Stimulated activated CD4-positive, alpha-beta T cell treated with anti-CD3 and anti-CD28 coated beads, TNF-alpha, amount 100 ng/mL, for 1 hour (primary cell): Measurements from ENCODE around the gene AUTS2.

ENCODE experiments used
- DNase-seq, 3 donors: peaks; one replicate each; pipeline ENCODE4 v3.0.0-alpha.2; 2020; ENCODE audit warnings: low read depth in 3 of 3, low spot score in 1 of 3

Gene AUTS2

DNA sequence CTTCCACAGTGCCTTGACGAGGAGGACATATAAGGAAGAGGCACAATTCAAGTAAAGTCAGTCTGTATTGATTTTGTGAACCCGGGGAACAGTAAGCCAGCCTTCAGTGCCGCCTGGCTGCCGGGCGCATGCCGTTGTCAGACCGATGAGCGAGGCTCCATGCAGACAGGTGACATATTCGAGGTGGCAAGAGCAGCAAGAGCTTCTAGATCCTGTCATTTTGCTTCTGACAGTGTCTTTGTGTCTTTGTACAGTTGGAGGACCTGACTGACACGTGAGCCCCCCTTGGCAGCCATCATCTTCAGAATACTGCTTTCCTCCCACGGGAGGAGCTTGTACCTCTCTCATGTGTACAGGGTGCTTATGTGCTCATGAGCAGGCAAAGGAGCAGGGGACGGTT, 1146.2 kb downstream of the AUTS2 start:
- DNase-seq: no peak

DNA sequence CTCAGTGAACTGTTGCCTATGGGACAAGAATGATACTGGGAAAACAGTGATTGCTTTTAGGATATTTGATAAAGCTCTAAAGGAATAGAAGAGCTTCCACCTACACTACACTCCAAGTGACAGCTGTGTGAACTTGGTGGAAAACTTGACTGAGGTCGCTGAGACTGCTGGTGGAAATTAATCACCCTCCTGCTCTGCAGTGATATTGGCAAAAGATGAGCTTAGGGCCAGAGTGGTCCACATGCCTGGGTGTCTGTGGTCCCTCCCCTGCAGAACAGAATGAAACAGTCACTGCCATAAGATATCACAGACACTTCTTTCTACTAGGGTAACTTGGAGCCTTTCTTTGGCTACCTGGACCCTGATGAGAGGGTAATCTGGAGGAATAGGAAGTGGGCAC, 1151.6 kb downstream of the AUTS2 start:
- DNase-seq: no peak

DNA sequence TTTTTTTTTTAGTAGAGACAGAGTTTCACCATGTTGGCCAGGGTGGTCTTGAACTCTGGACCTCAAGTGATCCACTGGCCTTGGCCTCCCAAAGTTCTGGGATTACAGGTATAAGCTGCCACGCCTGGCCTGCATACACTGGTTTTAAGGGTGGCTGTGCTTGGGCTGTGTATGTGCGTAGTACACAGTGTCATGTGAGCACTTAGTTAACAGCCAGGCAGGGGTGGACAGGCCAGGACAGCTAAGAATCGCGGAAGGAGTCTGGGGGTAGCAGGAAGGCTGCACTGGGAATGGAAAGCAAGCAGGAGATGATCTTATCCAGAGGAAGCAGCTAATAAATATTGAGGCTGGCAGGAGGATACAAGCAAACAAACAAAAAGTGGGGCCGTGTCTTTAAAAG, 1153.6 kb downstream of the AUTS2 start:
- no peak for DNase-seq

DNA sequence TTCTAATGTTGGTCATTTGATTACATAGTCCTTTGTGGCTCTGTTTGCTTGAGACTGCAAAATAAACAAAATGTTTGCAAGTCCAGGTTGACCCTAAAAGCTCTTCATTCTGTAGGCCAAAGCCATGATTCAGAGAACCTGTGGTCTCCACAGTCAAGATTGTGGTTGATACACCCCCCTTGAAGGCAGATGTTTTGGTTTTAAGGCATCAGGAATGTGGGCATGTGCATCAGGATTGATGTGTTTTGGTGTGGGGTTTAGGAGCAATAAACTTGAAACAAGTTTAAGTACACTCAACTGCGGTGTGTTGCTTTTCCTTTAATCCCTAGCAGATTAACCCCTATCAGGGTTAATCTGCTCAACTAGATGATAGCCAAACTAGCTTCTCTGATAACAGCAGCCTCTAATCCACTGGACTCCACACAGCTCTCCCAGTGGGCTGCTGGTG, 1154.5 kb downstream of the AUTS2 start:
- no peak for DNase-seq

DNA sequence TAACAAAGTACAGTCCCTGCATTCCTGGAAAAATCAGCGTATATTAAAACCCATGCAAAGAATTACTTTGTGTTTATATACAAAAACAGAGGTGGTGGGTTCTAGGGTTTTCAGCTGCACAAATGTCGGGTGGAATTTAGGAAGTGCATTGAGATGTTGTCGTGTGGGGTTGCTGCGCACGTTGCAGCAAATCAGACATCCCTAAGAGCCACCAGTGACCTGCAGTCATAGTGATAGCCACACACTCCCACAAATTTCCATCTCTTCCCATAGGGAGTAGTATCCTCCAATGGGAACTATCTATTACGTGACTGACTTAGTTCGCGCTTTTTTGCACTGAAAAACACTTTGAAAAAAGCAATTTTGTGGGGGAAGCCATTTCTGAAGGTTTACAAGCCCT, 1158.5 kb downstream of the AUTS2 start:
- no peak for DNase-seq

DNA sequence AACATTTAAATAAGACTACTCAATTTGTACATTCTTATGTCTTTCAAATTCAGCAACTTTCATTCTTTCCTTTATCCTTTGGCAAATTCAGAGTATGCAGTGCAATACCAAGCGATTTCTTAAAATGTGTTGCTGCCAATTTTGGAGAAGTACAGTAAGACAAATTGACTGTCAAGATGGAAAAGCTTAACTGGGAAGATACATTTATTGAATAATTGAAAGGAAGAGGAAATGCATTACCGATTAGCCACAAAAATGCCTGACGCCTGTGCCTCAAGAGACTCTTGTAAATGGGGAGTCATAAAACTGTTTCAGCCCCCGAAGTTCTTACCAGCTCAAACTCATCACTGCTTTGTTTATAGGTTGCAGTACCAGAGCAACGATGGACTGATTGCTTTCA, 1160.4 kb downstream of the AUTS2 start:
- no peak for DNase-seq

DNA sequence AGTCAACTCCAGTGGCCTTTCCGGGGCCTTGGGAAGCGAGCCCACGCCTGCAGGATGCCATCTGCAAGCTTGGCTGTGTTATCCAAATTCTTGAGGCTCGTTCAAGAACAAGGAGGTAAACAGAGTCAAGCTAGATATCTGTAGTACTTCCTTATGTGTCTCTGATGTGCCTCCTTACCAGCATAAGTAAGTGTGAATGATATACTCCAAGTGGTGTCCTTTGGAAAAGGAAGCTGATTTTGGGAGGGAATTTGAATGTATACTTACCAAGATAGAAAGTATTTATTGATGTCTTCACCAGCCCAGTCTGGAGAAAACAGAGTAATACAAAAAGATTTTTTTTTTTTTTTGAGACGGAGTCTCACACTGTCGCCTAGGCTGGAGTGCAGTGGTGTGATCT, 1161.4 kb downstream of the AUTS2 start:
- DNase-seq: no peak

DNA sequence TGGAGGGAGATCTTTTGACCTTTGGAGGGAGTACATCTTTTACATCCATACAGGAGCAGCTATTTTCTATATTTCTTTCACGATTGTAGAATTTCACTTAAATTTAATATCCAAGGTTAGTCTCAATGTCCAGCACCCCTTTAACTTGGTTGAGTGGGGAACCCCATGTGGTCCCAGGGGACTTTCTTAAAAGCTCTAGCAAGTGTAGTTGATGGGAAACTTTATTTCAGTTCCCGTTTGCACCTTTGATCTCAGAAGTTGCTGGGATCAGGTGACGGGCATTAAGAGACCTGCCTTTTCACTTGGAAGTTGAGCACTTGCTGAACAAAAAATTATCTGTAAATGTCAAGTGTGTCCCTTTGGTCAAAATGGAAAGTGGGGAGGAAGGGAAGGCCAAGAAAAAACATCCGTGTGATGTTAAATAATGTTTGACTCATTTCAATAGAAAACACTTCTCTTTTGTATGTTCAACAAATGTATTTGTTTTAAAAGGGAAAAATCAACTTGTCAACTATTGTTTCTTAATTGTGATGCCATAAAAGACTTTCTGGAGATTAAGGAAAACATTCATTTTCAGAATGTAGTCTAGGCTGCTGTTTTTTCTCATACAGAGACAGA, 1163.5 kb downstream of the AUTS2 start:
- no peak for DNase-seq

DNA sequence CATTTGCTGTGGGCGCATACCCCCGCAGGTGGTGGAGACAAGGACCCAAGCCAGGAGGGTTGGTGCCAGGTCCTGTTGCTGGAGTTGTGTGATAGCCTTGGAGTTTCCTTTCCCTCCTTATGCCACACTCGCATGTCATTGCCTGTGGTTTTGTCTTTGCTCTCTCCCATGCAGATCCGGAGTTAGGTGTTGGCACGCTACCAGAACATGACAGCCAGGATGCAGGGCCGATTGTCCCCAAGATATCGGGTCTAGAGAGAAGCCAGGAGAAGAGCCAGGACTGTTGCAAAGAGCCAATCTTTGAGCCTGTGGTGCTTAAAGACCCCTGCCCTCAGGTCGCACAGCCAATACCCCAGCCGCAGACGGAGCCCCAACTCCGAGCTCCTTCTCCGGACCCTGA, 1164.4 kb downstream of the AUTS2 start:
- no peak for DNase-seq

DNA sequence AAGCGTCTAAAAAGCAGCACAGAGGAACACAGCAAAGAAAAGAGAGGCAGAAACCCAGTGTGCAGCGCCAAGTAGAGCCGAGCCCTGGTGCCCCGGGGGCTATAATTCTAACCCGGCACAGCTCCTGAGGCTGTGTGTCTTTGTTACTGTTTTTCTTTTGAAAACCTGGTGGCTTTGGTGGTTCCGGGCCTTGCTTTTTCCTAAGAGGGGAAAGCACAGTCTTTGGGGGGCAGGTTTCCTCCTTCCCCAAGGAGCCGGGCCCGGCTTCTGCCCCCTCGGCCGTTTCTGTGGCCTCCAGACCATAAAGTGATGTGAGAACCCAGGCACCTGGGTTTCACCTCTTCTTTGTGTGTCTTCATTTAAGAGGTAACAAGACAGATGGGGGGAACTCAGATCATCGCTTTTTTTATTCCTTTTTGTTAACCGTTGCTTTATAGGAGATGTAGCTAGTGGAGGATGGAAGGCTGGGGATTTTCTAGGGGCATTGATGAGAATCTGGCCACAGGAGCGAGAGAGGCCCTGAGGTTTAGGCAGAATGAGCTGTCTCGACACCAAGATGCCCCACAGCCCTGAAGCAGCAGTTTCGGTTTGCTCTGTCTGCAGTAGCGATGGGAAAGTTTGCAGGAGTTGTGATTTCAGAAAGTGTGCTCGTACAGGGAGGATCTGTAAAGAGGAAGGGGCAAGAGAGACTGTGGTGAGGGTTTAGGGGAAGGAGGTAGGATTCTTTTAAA, 1165.9 kb downstream of the AUTS2 start:
- DNase-seq: no peak

DNA sequence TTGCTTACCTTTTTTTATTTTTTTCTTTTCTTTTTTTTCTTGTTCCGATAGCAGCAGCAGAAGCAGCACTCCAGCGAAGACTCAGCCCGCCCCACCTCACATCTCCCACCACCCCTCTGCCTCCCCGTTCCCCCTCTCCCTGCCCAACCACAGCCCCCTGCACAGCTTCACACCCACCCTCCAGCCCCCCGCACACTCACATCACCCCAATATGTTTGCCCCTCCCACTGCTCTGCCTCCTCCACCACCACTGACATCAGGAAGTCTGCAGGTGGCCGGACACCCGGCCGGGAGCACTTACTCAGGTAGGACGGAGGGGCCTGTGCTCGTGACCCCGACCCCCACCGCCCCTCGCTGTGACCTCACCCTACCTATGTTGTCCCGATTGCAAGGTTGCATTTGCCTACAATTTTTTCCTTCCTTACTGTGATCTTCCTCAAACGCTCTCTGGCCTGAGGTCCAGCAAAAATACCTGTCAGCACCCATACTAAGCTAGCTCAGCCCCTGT, 1166.5 kb downstream of the AUTS2 start:
- DNase-seq: no peak

DNA sequence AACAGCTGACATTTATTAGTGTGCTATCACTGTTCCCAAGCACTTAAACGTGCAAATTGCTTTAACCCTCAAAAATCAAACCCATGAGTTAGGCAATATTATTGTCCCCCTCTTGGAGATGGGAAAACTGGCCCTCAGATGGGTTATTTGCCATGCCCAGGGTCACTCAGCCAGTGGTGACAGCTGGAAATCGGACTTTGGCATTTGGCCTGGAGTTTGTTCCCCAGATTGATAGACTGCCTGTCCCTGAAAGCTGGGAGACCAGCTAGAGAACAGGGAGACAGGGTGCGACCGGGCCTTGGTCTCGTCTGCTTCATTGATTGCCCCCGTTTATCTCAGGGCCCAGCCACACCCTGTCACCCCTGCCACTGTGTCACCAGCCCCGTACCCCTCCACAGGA, 1167.4 kb downstream of the AUTS2 start:
- no peak for DNase-seq

DNA sequence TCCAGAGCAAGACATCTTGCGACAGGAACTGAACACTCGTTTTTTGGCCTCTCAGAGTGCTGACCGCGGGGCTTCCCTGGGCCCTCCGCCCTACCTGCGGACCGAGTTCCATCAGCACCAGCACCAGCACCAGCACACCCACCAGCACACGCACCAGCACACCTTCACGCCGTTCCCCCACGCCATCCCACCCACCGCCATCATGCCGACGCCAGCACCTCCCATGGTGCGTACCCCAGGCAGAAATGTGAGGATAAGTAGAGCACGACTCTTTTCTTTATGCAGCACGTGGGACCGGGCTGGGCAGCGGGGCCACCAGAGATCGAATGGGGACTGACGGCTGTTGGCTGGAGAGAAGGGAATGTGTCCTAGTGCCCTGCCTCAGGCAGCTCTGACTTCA, 1167.8 kb downstream of the AUTS2 start:
- no peak for DNase-seq

DNA sequence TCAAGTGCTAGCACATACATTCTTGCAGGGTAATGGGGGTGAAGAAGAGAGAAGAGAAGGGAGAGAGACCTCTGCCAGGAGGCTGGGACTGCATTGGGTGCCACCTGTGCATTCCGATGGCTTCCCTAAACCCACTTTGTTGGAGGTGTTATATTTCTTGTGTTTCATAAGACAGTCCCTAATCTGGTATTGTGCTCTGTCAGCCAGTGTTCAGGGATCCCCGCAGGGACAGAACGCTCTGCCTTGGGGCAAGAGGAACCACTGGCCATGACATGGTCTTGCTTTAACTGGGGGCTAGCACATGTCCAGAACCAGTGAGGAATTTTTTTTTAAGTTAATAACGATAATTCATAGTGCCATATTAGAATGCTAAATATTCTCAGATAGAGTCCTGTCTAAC, 1168.4 kb downstream of the AUTS2 start:
- no peak for DNase-seq

DNA sequence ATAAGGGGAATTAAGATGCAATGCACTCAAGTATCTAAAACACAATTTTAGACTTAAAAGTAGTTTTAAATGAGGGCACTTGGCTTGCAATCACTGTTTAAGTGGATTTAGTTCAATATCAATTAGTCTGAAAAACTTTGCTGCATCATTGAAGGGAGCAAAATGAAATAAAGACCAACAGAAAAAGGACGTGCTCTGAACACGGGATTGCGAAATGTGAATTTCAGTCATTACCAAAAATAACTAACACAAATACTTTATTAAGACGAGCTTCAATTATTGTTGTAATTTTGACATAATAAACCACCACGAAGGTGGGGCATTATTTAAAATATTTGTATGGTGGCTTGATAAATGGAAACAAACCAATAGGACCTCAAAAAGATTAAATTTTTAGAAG, 1171.9 kb downstream of the AUTS2 start:
- no peak for DNase-seq

DNA sequence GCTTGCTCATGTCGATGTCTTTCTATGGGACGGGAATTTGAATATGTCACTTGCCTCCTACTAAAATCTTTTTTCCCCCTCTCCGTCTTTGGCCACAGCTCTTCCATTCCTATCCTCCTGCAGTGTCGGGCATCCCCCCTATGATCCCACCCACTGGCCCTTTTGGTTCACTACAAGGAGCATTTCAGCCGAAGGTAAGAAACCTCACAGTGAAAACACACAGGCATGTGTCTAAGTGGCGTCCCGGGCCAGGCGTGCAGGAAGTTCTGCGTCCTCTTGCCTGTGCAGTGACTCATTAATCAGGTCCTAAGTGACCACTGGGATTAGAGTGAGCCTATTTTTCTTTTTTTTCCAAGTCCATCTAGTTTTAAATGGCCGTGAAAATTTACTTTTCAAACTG, 1173.2 kb downstream of the AUTS2 start:
- no peak for DNase-seq

DNA sequence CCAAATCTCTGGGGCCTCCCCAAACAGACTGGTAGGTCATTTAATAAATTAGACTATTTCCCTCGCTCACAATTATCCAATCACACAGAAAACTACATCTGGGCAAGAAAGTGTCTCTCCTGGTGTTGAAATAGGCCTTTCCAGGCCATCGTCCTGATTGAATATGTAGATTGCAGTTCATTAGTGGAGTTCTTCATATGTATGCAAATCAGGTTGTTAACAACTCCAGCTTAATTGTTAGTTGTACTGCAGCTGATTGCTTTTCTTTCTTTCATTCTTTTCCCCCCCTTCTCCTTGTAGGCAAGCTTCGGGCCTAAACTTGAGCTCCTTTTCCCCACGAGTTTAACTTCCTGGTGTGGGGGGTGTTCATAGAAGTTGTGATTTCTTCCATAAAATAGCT, 1174.6 kb downstream of the AUTS2 start:
- DNase-seq: no peak

DNA sequence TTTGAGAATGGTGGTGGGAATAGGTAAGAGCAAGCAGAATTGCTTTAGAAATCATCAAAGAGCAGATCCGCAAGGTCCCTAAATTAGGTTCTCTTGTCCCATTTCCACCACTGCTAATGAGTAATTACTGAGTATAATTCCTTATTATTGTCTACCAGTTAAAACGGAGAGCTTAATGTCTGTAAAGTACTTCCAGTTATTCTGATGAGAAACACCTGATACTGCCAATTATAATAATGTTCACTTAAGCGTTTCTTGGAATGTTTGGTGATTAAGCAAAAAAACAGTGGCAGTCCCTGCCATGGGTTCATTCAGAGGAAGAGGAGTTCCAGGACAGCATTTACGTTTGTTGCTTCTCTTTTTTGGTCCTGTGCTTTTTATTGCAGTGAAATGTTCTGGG, 1175.1 kb downstream of the AUTS2 start:
- no peak for DNase-seq

DNA sequence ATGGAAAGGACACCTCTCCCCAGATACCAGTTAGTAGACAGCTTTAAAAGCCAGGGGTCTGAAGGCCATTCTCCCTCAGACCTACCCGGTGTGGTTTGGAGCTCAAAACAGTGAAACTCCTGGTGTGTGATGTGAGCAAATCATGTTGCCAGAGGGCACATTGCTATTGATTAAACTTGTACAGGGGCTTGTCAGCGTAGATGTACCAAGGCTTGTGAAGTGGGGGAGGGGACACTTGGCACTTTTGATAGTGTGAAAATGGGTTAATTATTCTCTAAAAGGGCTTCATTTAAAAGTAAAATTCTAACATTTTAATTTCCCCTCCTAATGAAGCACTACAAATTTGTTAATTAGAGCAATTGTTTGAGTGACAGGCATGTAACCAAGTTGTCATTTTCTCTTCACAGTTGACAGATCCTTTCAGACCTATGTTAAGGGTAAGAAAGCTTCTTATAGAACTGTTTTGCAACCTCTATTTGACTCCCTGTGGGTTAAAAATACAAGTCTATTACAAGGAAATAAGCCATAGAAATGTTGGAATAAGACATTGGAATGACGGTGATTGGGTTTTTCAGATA, 1176.8 kb downstream of the AUTS2 start:
- no peak for DNase-seq

DNA sequence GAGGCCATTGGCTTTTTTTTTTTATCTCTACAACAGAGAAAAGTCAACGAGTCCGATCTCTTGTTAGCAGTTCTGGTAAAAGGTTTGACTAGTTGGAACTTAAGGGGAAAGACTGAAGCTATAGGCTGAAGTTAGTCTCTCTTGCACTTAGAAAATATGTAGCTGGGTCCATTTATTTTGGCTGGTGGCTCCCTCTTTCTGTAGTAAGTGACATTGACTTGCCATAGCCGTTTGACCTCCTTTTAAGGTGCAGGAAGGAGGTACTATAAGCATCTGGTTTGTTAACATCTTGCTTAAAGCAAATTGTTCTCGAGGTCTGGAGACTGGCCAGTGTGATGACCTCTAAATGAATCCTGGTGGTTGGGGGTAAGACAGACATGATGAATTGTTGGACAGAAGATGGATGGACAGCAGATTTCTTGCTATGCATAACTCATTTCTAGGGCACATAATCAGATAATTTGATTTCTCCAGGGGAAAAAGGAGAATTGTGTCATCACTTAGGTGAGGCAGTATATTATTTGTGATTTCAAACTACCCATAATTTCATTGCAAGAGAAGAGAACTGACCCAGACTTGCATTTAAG, 1177.4 kb downstream of the AUTS2 start:
- no peak for DNase-seq

DNA sequence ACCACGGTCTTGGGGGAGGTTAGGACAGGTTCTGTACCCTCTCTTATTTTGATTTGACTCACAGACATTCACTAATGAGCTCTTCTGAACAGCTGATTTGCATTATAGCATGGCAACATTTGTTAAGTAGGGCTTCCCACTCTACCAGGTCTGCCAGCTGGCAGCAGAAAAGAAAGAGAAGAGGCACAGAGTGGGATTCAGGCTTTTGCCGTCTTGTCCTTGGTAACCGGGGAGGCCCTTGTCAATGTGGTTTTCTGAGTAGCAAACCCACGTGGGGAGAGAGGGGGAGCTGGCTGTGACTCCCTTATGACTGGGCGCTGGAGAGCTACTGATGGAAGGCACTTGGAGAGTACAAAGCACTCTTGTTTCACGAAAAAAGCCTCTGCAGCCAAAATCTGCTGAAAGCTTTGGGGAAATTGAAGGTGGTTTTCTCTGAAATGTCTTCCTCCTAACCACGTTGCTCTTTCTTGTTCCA, 1178.4 kb downstream of the AUTS2 start:
- DNase-seq: no peak

DNA sequence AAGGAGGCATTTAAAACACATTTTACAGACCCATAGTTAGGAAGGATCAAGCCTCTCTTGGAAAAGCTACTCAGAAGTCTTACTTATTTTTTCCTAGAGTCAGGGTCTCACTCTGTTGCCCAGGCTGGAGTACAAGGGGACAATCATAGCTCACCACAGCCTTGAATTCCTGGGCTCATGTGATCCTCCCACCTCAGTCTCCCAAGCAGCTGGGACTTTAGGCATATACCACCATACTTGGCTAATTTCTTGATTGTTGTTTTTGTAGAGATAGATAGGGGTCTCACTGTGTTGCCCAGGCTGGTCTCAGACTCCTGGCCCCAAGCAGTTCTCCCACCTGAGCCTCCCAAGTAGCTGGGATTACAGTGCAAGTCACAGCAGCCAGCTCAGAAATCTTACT, 1179.0 kb downstream of the AUTS2 start:
- no peak for DNase-seq
